ENCODE data around the gene IFI30. TPM values are rescaled to one million over a fixed set of nuclear protein-coding genes. Genes with fewer than 3 reads are reported as not detected.
A peak's percentile ranks its signal among the peaks of the same experiment; 100 is the strongest.

Gene IFI30
- total RNA-seq, 1 donor: 23.1 TPM

GRCh38 chr19:18192673-18193387 is 19.2 kb downstream of the IFI30 start, which contains the start of gene MPV17L2:
Gene MPV17L2 (plus strand): TSS chr19:18193218. CDS start chr19:18193282, 64 bp downstream.
- H3K4me3 ChIP-seq (ENCODE audit: low read depth, low read length): peak within 1 kb of the TSS; percentile 89
- peak; percentile 100 for DNase-seq (ENCODE audit: low read depth)
- TF ChIP-seq CTCF (IDR thresholded peaks at IDR 0.05; ENCODE audit: insufficient read depth, low read length): no peak

- no peak for DNase-seq (ENCODE audit: low read depth)
- peak overlapping the region; percentile 89 for H3K4me3 ChIP-seq (ENCODE audit: low read depth, low read length)
- no peak for TF ChIP-seq CTCF (IDR thresholded peaks at IDR 0.05; ENCODE audit: insufficient read depth, low read length)
Measured at GRCh38 chr19:18193388-18194180, 20.0 kb downstream of the IFI30 start.

- H3K4me3 ChIP-seq (ENCODE audit: low read depth, low read length): peak overlapping the region; percentile 89
- TF ChIP-seq CTCF (IDR thresholded peaks at IDR 0.05; ENCODE audit: insufficient read depth, low read length): no peak
- DNase-seq (ENCODE audit: low read depth): no peak
Measured at GRCh38 chr19:18194181-18194530, 20.5 kb downstream of the IFI30 start.

GRCh38 chr19:18194554-18195238 is 21.1 kb downstream of the IFI30 start:
- H3K4me3 ChIP-seq (ENCODE audit: low read depth, low read length): peak overlapping the region; percentile 89
- peak; percentile 82 for DNase-seq (ENCODE audit: low read depth)
- no peak for TF ChIP-seq CTCF (IDR thresholded peaks at IDR 0.05; ENCODE audit: insufficient read depth, low read length)

GRCh38 chr19:18196511-18196845 is 22.9 kb downstream of the IFI30 start:
- DNase-seq (ENCODE audit: low read depth): no peak
- TF ChIP-seq CTCF (IDR thresholded peaks at IDR 0.05; ENCODE audit: insufficient read depth, low read length): no peak
- no peak overlapping the region for H3K4me3 ChIP-seq (ENCODE audit: low read depth, low read length)

GRCh38 chr19:18197306-18197705 is 23.7 kb downstream of the IFI30 start:
- DNase-seq (ENCODE audit: low read depth): no peak
- H3K4me3 ChIP-seq (ENCODE audit: low read depth, low read length): no peak overlapping the region
- TF ChIP-seq CTCF (IDR thresholded peaks at IDR 0.05; ENCODE audit: insufficient read depth, low read length): no peak
